Measurements from ENCODE around the gene LHX6. TPM values are rescaled to one million over a fixed set of nuclear protein-coding genes. Genes with fewer than 3 reads are reported as not detected.

Gene LHX6
- total and polyA plus RNA-seq, 9 of the 15 experiments (the other 6 are each of a cell fraction or from before 2014, with no cell fraction given), result 2.8 to 16.3 (median 7.9) TPM

DNA sequence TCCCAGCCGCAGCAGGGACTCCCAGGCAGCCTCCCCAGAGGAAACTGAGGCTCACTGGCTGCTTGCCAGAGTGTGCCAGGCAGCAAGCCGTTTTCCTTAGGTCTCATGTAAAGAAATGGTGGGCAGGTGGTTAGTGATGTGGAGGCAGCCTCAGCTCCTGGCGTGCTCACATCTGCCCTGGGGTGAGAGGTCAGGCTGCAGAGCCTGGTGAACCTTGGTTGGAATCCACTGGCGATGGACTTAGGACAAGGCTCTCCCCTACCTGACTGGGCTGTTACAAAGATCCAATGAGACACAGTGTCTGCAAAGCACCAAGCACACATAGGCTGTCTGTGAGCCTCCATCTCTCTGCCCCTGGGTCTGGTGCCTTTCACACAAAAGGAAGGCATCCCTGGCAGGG is 30.9 kb downstream of the LHX6 start (continued):
- TF ChIP-seq, protein P1, sequence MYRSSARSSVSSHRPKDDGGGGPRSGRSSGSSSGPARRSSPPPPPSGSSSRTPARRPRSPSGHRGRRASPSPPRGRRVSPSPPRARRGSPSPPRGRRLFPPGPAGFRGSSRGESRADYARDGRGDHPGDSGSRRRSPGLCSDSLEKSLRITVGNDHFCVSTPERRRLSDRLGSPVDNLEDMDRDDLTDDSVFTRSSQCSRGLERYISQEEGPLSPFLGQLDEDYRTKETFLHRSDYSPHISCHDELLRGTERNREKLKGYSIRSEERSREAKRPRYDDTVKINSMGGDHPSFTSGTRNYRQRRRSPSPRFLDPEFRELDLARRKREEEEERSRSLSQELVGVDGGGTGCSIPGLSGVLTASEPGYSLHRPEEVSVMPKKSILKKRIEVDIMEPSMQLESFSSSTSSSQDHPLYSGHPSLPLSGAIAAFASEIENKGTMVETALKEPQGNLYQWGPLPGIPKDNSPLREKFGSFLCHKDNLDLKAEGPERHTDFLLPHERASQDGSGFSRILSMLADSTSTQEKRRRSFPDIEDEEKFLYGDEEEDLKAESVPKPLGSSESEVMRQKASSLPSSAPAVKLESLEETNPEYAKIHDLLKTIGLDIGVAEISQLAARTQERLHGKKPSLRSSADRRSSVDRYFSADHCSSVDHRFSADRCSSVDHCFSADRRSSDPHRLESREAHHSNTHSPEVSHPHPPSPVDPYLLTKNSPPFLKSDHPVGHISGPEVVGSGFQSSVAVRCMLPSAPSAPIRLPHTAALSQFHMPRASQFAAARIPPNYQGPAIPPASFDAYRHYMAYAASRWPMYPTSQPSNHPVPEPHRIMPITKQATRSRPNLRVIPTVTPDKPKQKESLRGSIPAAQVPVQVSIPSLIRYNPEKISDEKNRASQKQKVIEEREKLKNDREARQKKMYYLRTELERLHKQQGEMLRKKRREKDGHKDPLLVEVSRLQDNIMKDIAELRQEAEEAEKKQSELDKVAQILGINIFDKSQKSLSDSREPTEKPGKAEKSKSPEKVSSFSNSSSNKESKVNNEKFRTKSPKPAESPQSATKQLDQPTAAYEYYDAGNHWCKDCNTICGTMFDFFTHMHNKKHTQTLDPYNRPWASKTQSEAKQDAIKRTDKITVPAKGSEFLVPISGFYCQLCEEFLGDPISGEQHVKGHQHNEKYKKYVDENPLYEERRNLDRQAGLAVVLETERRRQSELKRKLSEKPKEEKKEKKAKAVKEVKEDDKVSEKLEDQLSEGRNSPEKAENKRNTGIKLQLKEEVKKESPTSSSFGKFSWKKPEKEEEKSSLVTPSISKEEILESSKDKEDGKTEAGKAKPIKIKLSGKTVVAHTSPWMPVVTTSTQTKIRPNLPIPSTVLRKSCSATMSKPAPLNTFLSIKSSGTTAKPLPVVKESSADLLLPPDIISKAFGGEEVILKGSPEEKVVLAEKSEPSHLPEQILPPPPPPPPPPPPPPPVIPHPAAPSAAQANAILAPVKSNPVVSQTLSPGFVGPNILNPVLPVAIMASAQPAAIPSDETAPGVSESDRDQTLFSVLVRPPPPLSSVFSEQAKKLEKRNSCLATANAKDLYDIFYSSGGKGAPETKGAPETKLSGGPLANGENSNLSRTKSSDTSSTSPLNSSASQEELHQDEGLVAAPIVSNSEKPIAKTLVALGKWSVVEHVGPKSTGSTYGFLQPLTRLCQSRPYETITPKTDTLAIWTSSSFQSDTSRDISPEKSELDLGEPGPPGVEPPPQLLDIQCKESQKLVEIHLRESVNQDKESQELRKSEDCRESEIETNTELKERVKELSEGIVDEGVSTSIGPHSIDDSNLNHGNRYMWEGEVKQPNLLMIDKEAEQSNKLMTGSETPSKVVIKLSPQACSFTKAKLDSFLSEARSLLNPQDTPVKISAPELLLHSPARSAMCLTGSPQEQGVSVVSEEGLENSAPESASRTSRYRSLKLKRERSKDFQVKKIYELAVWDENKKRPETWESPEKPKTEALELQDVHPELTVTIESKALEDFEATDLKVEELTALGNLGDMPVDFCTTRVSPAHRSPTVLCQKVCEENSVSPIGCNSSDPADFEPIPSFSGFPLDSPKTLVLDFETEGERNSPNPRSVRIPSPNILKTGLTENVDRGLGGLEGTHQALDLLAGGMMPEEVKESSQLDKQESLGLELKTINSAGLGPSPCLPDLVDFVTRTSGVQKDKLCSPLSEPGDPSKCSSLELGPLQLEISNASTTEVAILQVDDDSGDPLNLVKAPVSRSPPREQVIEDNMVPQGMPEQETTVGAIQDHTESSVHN (IDR thresholded peaks at IDR 0.05; ENCODE audit: borderline replicate concordance in 1 of 2, low read depth in 1 of 2), result no peak

DNA sequence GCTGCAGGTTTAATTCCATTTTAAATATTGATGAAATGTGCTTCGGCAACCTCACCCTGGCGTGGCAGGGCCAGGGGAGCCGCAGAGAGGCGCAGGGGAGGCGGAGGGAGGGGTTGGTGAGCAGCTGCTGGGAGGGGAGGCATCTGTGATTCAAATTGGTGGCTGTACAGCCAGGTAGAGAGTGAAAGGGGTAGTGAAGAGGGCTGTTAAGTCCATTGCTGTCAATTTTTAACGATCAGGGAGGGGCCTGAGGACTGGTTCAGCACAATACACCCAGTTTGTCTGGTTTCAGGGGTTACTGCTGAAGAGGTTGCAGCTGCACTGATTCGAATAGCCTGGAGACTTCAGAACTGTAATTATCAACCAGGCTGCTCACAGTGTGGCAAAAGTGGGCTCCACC is 31.3 kb downstream of the LHX6 start:
- POLR2A ChIA-PET, result interaction anchor here (1.0 kb wide), 1 partner anchor 10 kb away, joined by 3 read pairs; no protein-coding TSS in a partner anchor
- no peak overlapping the region for H2AFZ ChIP-seq (ENCODE audit: low read depth, low read length)
- H3K4me3 ChIP-seq, result no peak overlapping the region
- ATAC-seq (no peak), FAIRE-seq (no peak), DNase-seq (ENCODE audit: extremely low read depth in 1 of 4, low spot score in 3 of 4) (no peak)
- no peaks in the 10 kb centered on the region for H3K27me3 ChIP-seq (ENCODE audit: control insufficient read depth in 2 of 2, insufficient read depth in 2 of 2, low read length in 2 of 2)
- H3K36me3 ChIP-seq (ENCODE audit: control insufficient read depth, insufficient read depth, low read length), result peaks cover 5% of the 10 kb centered on the region; the same call in 2 of the 3 replicates
- peaks cover 2% of the 10 kb centered on the region for H3K9me1 ChIP-seq (ENCODE audit: control insufficient read depth, insufficient read depth, low read length)
- H3K4me1 ChIP-seq (replicated peaks in 1 of 2; ENCODE audit: control insufficient read depth in 2 of 2, insufficient read depth in 2 of 2, low read length in 2 of 2), result no peaks in the 10 kb centered on the region
- CTCF ChIA-PET (ENCODE audit: low intra/inter-chr PET ratio), result no interaction called here
- in situ Hi-C loops (cut with MboI), result no loop called here
- no TSS peak for BruUV-seq (replicated peaks)
- TF ChIP-seq RFX7 (CRISPR knock-in tag; IDR thresholded peaks at IDR 0.05) (no peak), NFIC (IDR thresholded peaks at IDR 0.05) (no peak), CEBPG (CRISPR knock-in tag; IDR thresholded peaks at IDR 0.05) (no peak), CEBPG (tag; conservative IDR thresholded peaks at IDR 0.05 in 1 of 2, IDR thresholded peaks at IDR 0.05 in 1 of 2) (no peak), ZNF507 (tag; conservative IDR thresholded peaks at IDR 0.05) (no peak), ZNF311 (CRISPR knock-in tag; IDR thresholded peaks at IDR 0.05) (no peak), SP1 (CRISPR knock-in tag; IDR thresholded peaks at IDR 0.05) (no peak), NFRKB (IDR thresholded peaks at IDR 0.05; ENCODE audit: low read depth) (no peak), ZBTB7A (IDR thresholded peaks at IDR 0.05; ENCODE audit: borderline replicate concordance, control insufficient read depth, low read depth, low read length) (no peak), ZNF785 (CRISPR knock-in tag; IDR thresholded peaks at IDR 0.05) (no peak), MXI1 (IDR thresholded peaks at IDR 0.05; ENCODE audit: low read depth, low read length) (no peak), ZNF124 (CRISPR knock-in tag; IDR thresholded peaks at IDR 0.05) (no peak), MTF1 (CRISPR knock-in tag; IDR thresholded peaks at IDR 0.05; ENCODE audit: borderline replicate concordance) (no peak)
- 60% methylated on average over 7 of the region's 7 CpGs for WGBS (ENCODE audit: insufficient coverage, low coverage, missing lambda C conversion rate)
- H3K9me3 ChIP-seq (replicated peaks; ENCODE audit: control insufficient read depth, insufficient read depth, low read depth, low read length), result no peaks in the 10 kb centered on the region
- no peak overlapping the region for H3K9ac ChIP-seq (ENCODE audit: insufficient read depth in 1 of 2, low read depth in 2 of 2, low read length in 2 of 2)
- no peak overlapping the region for H3K27ac ChIP-seq (ENCODE audit: extremely low read depth, low read depth, low read length)
- H4K20me1 ChIP-seq (replicated peaks; ENCODE audit: control insufficient read depth, insufficient read depth, low read length), result no peaks in the 10 kb centered on the region
- intact Hi-C loops (cut with micrococcal nuclease), result no loop called here
- H3K79me2 ChIP-seq (ENCODE audit: control insufficient read depth, insufficient read depth, low read length), result no peaks in the 10 kb centered on the region
- no peak overlapping the region for H3K4me2 ChIP-seq (ENCODE audit: insufficient read depth, low read length)

All from K562 (cell line).